Large intestine (tissue), 3 donors: ENCODE measurements around the gene ZNF554. TPM values are rescaled to one million over a fixed set of nuclear protein-coding genes. Genes with fewer than 3 reads are reported as not detected.
"Not testable (repeated sequence)": the region's sequence is repeated elsewhere in the genome, so short reads cannot be mapped to it uniquely, and the experiment has no call there.

ENCODE experiments used
- DNase-seq, 2 donors: peaks; one replicate each; pipeline versions ENCODE4 v3.0.0 to v3.0.0-alpha.2; 2013
- H3K27ac ChIP-seq: one replicate; pipeline ENCODE4 v1.5.1; 2013; ENCODE audit warnings: low read length
- H3K27me3 ChIP-seq: 2 replicates; pipeline ENCODE4 v1.6.1; 2013; ENCODE audit warnings: low read length; ENCODE audit not compliant: control insufficient read depth, insufficient read depth
- H3K36me3 ChIP-seq: 2 replicates; pipeline ENCODE4 v1.6.1; 2013; ENCODE audit warnings: low read length; ENCODE audit not compliant: control insufficient read depth, insufficient read depth
- H3K4me1 ChIP-seq: one replicate; pipeline ENCODE4 v1.6.1; 2013; ENCODE audit warnings: low read length; ENCODE audit not compliant: control insufficient read depth, insufficient read depth
- H3K4me3 ChIP-seq: one replicate; pipeline ENCODE4 v1.5.1; 2013; ENCODE audit warnings: low read length
- H3K9me3 ChIP-seq: one replicate; pipeline ENCODE4 v1.6.1; 2013; ENCODE audit warnings: mild to moderate bottlenecking, low read depth, low read length, moderate library complexity; ENCODE audit not compliant: control insufficient read depth
- WGBS: methylation state at CpG from one replicate; pipeline ENCODE4 v1.1.5; 2013; ENCODE audit warnings: low lambda C conversion rate; ENCODE audit not compliant: insufficient coverage; 5-methylcytosine and 5-hydroxymethylcytosine counted together
- polyA plus RNA-seq: library from polyadenylated mRNA; unstranded; fragments of 120-200 nt; gene quantifications from one replicate; pipeline ENCODE4 v1.2.1, GENCODE V29; 2013

Gene ZNF554
- polyA plus RNA-seq, 1 donor, result 5.5 TPM

GRCh38 chr19:2867025-2867991 lies 47.6 kb downstream of the ZNF554 start, which contains the start of gene ZNF556:
TSS of gene ZNF556 (plus strand) at chr19:2867335. CDS start at chr19:2867422, 87 bp downstream.
- Histone ChIP-seq H3K4me1 (no peaks in the 10 kb centered on the region), H3K9me3 (peaks cover 13% of the 10 kb centered on the region), H3K4me3 (no peak within 1 kb of the TSS), H3K27ac (no peak within 1 kb of the TSS), H3K27me3 (no peaks in the 10 kb centered on the region), H3K36me3 (no peaks in the 10 kb centered on the region)
- no peak for DNase-seq
- WGBS, result 94% methylated on average over 3 of the region's 36 CpGs

GRCh38 chr19:2869618-2870017 lies 50.0 kb downstream of the ZNF554 start:
- no CpG with 5 or more reads among the region's 10 CpGs for WGBS
- no peak overlapping the region for H3K27ac ChIP-seq

DNA sequence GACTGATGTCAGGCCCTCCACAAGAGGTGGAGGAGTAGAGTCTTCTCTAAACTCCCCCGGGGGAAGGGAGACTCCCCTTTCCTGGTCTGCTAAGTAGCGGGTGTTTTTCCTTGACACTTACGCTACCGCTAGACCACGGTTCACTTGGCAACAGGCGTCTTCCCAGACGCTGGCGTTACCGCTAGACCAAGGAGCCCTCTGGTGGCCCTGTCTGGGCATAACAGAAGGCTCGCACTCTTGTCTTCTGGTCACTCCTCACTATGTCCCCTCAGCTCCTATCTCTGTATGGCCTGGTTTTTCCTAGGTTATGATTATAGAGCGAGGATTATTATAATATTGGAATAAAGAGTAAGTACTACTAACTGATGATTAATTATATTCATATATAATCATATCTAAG lies 52.5 kb downstream of the ZNF554 start:
- no CpG with 5 or more reads among the region's 11 CpGs for WGBS
- not testable (repeated sequence) for H3K27me3 ChIP-seq, H3K36me3 ChIP-seq, DNase-seq, H3K27ac ChIP-seq, H3K4me1 ChIP-seq, H3K4me3 ChIP-seq
- peaks cover 14% of the 10 kb centered on the region for H3K9me3 ChIP-seq

More at GRCh38 chr19:2869618-2870017, 50.0 kb downstream of the ZNF554 start:
- no peak for DNase-seq
- Histone ChIP-seq H3K4me3 (no peak overlapping the region), H3K4me1 (no peaks in the 10 kb centered on the region), H3K36me3 (no peaks in the 10 kb centered on the region), H3K27me3 (no peaks in the 10 kb centered on the region), H3K9me3 (peaks cover 13% of the 10 kb centered on the region)

DNA sequence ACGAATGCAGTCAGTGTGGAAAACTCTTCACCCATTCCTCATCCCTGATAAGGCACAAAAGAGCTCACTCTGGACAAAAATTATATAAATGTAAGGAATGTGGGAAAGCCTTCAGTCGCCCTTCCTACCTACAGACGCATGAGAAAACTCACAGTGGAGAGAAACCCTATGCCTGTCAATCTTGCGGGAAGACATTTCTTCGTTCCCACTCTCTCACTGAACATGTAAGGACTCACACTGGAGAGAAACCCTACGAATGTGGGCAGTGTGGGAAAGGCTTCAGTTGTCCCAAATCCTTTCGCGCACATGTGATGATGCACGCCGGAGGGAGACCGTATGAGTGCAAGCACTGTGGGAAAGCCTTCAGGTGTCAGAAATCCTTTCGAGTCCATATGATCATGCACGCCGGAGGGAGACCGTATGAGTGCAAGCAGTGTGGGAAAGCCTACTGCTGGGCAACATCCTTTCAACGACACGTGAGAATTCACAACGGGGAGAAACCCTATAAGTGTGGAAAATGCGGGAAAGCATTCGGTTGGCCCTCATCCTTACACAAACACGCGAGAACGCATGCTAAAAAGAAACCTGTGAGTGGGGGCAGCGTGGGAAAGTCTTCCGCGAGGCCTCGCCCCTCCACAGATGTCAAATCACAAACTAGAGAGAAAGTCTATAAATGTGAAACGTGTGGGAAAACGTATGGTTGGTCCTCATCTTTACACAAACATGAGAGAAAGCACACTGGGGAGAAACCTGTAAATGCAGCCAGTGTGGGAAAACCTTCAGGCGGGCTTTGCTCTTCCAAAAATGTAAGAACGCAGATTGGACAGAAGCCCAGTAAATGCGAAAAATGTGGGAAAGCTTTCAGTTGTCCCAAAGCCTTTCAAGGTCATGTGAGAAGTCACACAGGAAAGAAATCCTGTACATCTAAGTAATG lies 58.0 kb downstream of the ZNF554 start:
- Histone ChIP-seq H3K27ac (no peak overlapping the region), H3K9me3 (peaks cover 20% of the 10 kb centered on the region), H3K27me3 (no peaks in the 10 kb centered on the region), H3K36me3 (no peaks in the 10 kb centered on the region), H3K4me3 (no peak overlapping the region), H3K4me1 (no peaks in the 10 kb centered on the region)
- DNase-seq, result no peak
- 89% methylated on average over 3 of the region's 32 CpGs for WGBS

- WGBS, result 100% methylated on average over 4 of the region's 14 CpGs
Measured at GRCh38 chr19:2883686-2884439, 64.2 kb downstream of the ZNF554 start.

GRCh38 chr19:2885736-2886135 lies 66.1 kb downstream of the ZNF554 start:
- DNase-seq, result no peak
- Histone ChIP-seq H3K4me1 (no peaks in the 10 kb centered on the region), H3K4me3 (no peak overlapping the region), H3K27me3 (no peaks in the 10 kb centered on the region), H3K27ac (no peak overlapping the region), H3K9me3 (peaks cover 3% of the 10 kb centered on the region), H3K36me3 (no peaks in the 10 kb centered on the region)
- no CpG with 5 or more reads among the region's 17 CpGs for WGBS

More at GRCh38 chr19:2883686-2884439, 64.2 kb downstream of the ZNF554 start:
- H3K4me1 ChIP-seq, result no peaks in the 10 kb centered on the region
- DNase-seq, result no peak
- H3K4me3 ChIP-seq, result no peak overlapping the region
- H3K27ac ChIP-seq, result no peak overlapping the region
- no peaks in the 10 kb centered on the region for H3K36me3 ChIP-seq
- peaks cover 5% of the 10 kb centered on the region for H3K9me3 ChIP-seq
- H3K27me3 ChIP-seq, result no peaks in the 10 kb centered on the region

Other genes with a start within 250 kb of the ZNF554 start
- 2.2 TPM for gene GNG7, start 117.2 kb upstream of the ZNF554 start, polyA plus RNA-seq
- gene DIRAS1, start 98.5 kb upstream of the ZNF554 start, polyA plus RNA-seq, result 2.6 TPM
- 18.2 TPM for gene SLC39A3, start 79.9 kb upstream of the ZNF554 start, polyA plus RNA-seq
- 41.3 TPM for gene SGTA, start 36.6 kb upstream of the ZNF554 start, polyA plus RNA-seq
- 41.3 TPM for gene THOP1, start 34.4 kb upstream of the ZNF554 start, polyA plus RNA-seq
- 4.9 TPM for gene ZNF555, start 21.6 kb downstream of the ZNF554 start, polyA plus RNA-seq
- 0.13 TPM for gene ZNF556, start 47.5 kb downstream of the ZNF554 start, polyA plus RNA-seq
- 11.3 TPM for gene ZNF57, start 81.1 kb downstream of the ZNF554 start, polyA plus RNA-seq
- 7.4 TPM for gene ZNF77, start 125.1 kb downstream of the ZNF554 start, polyA plus RNA-seq
- 2.1 TPM for gene TLE6, start 157.7 kb downstream of the ZNF554 start, polyA plus RNA-seq
- 87.9 TPM for gene TLE2, start 209.4 kb downstream of the ZNF554 start, polyA plus RNA-seq
- 335 TPM for gene TLE5, start 242.6 kb downstream of the ZNF554 start, polyA plus RNA-seq